ENCODE data around the gene CEP43. TPM values are rescaled to one million over a fixed set of nuclear protein-coding genes. Genes with fewer than 3 reads are reported as not detected.

CEP43 gene
- total RNA-seq, 1 experiment from 2014 or later: 37.0 TPM

- Histone ChIP-seq H3K4me3 (ENCODE audit: low read depth, low read length) (no peak overlapping the region), H3K36me3 (ENCODE audit: control insufficient read depth, insufficient read depth, low read length) (no peaks in the 10 kb centered on the region; the same call in 1 of the 2 replicates), H3K27me3 (replicated peaks; ENCODE audit: control insufficient read depth, insufficient read depth, low read length) (no peaks in the 10 kb centered on the region), H3K4me1 (no peaks in the 10 kb centered on the region), H3K9me3 (no peaks in the 10 kb centered on the region)
- Mint-ChIP-seq H3K36me3 (ENCODE audit: insufficient read depth, unreplicated experiment) (peaks cover 17% of the 10 kb centered on the region), H3K27me3 (ENCODE audit: insufficient read depth, unreplicated experiment) (no peaks in the 10 kb centered on the region), H3K4me3 (ENCODE audit: unreplicated experiment) (no peak overlapping the region), H3K27ac (ENCODE audit: unreplicated experiment) (no peak overlapping the region), H3K9me3 (ENCODE audit: unreplicated experiment) (peaks cover 7% of the 10 kb centered on the region), H3K4me1 (ENCODE audit: low read depth, unreplicated experiment) (no peaks in the 10 kb centered on the region)
- CTCF ChIA-PET: interaction anchor here (1.0 to 2.8 kb wide), 2 partner anchors 154 to 213 kb away, joined by 3 to 29 read pairs; no protein-coding TSS in a partner anchor
- no peak for DNase-seq
- no TSS peak for BruUV-seq (replicated peaks)
- no peak for TF ChIP-seq CTCF (IDR thresholded peaks at IDR 0.05; ENCODE audit: insufficient read depth in 1 of 2, low read depth in 1 of 2, low read length in 1 of 2, severe bottlenecking in 1 of 2, unreplicated experiment in 1 of 2)
- POLR2A ChIA-PET: no interaction called here
- intact Hi-C loops (cut with micrococcal nuclease; ENCODE audit: unreplicated experiment): loop anchor here (2.0 kb wide), 1 partner anchor 31 kb away; the partner anchor contains the start of gene RNASET2
These were observed 11.3 kb upstream of the CEP43 start for GRCh38 chr6:166987930-166988329.

- Histone ChIP-seq H3K36me3 (ENCODE audit: control insufficient read depth, insufficient read depth, low read length) (no peaks in the 10 kb centered on the region; the same call in 1 of the 2 replicates), H3K4me1 (no peaks in the 10 kb centered on the region), H3K9me3 (no peaks in the 10 kb centered on the region), H3K4me3 (ENCODE audit: low read depth, low read length) (no peak overlapping the region), H3K27me3 (replicated peaks; ENCODE audit: control insufficient read depth, insufficient read depth, low read length) (no peaks in the 10 kb centered on the region)
- Mint-ChIP-seq H3K36me3 (ENCODE audit: insufficient read depth, unreplicated experiment) (peaks cover 12% of the 10 kb centered on the region), H3K27me3 (ENCODE audit: insufficient read depth, unreplicated experiment) (no peaks in the 10 kb centered on the region), H3K27ac (ENCODE audit: unreplicated experiment) (no peak overlapping the region), H3K4me3 (ENCODE audit: unreplicated experiment) (no peak overlapping the region), H3K4me1 (ENCODE audit: low read depth, unreplicated experiment) (no peaks in the 10 kb centered on the region), H3K9me3 (ENCODE audit: unreplicated experiment) (no peaks in the 10 kb centered on the region)
- ChIA-PET CTCF (interaction anchor here (1.0 to 2.8 kb wide), 2 partner anchors 153 to 214 kb away, joined by 3 to 29 read pairs; no protein-coding TSS in a partner anchor), POLR2A (no interaction called here)
- no TSS peak for BruUV-seq (replicated peaks)
- intact Hi-C loops (cut with micrococcal nuclease; ENCODE audit: unreplicated experiment): loop anchor here (1.0 to 2.0 kb wide), 3 partner anchors 32 to 213 kb away; partner anchors contain the start of gene RNASET2
- no peak for DNase-seq
- TF ChIP-seq CTCF (IDR thresholded peaks at IDR 0.05; ENCODE audit: insufficient read depth in 1 of 2, low read depth in 1 of 2, low read length in 1 of 2, severe bottlenecking in 1 of 2, unreplicated experiment in 1 of 2): no peak
These were observed 10.5 kb upstream of the CEP43 start for GRCh38 chr6:166988674-166989201.

- Mint-ChIP-seq H3K4me3 (ENCODE audit: unreplicated experiment) (no peak overlapping the region), H3K27ac (ENCODE audit: unreplicated experiment) (no peak overlapping the region), H3K4me1 (ENCODE audit: low read depth, unreplicated experiment) (no peaks in the 10 kb centered on the region), H3K36me3 (ENCODE audit: insufficient read depth, unreplicated experiment) (peaks cover 12% of the 10 kb centered on the region), H3K9me3 (ENCODE audit: unreplicated experiment) (no peaks in the 10 kb centered on the region), H3K27me3 (ENCODE audit: insufficient read depth, unreplicated experiment) (no peaks in the 10 kb centered on the region)
- intact Hi-C loops (cut with micrococcal nuclease; ENCODE audit: unreplicated experiment): loop anchor here (1.0 to 10.0 kb wide), 4 partner anchors 33 to 605 kb away; partner anchors contain the start of genes MPC1 and RNASET2
- CTCF ChIA-PET: interaction anchor here (1.0 to 2.8 kb wide), 4 partner anchors 10 to 215 kb away, joined by 3 to 29 read pairs (median 6); partner anchors contain the start of gene CEP43
- Histone ChIP-seq H3K4me3 (ENCODE audit: low read depth, low read length) (no peak overlapping the region), H3K9me3 (no peaks in the 10 kb centered on the region), H3K36me3 (ENCODE audit: control insufficient read depth, insufficient read depth, low read length) (no peaks in the 10 kb centered on the region; the same call in 1 of the 2 replicates), H3K27me3 (replicated peaks; ENCODE audit: control insufficient read depth, insufficient read depth, low read length) (no peaks in the 10 kb centered on the region), H3K4me1 (no peaks in the 10 kb centered on the region)
- POLR2A ChIA-PET: no interaction called here
- no TSS peak for BruUV-seq (replicated peaks)
- peak; percentile 24 to 47 for TF ChIP-seq CTCF (IDR thresholded peaks at IDR 0.05; ENCODE audit: insufficient read depth in 1 of 2, low read depth in 1 of 2, low read length in 1 of 2, severe bottlenecking in 1 of 2, unreplicated experiment in 1 of 2)
- DNase-seq: no peak
These were observed 9.7 kb upstream of the CEP43 start for GRCh38 chr6:166989427-166990032.
